ENCODE measurements around the gene SBF2.

GRCh38 chr11:9799886-9800285, 494.1 kb downstream of the SBF2 start:
- TF ChIP-seq ELF4 (IDR thresholded peaks at IDR 0.05) (no peak), SP1 (IDR thresholded peaks at IDR 0.05) (no peak), TARDBP (IDR thresholded peaks at IDR 0.05) (no peak), LEF1 (IDR thresholded peaks at IDR 0.05; ENCODE audit: borderline replicate concordance) (no peak), PKNOX1 (IDR thresholded peaks at IDR 0.05) (no peak)

Data from HEK293T (cell line).